HG02885 (cell line): ENCODE results near the gene ZNF277.

Experiments used
- ATAC-seq: cut with Tn5 transposase; IDR thresholded peaks from one replicate; pipeline ENCODE4 v1.9.1; 2021; ENCODE audit warnings: mild to moderate bottlenecking; ENCODE audit not compliant: unreplicated experiment, poor library complexity

Gene ZNF277

DNA sequence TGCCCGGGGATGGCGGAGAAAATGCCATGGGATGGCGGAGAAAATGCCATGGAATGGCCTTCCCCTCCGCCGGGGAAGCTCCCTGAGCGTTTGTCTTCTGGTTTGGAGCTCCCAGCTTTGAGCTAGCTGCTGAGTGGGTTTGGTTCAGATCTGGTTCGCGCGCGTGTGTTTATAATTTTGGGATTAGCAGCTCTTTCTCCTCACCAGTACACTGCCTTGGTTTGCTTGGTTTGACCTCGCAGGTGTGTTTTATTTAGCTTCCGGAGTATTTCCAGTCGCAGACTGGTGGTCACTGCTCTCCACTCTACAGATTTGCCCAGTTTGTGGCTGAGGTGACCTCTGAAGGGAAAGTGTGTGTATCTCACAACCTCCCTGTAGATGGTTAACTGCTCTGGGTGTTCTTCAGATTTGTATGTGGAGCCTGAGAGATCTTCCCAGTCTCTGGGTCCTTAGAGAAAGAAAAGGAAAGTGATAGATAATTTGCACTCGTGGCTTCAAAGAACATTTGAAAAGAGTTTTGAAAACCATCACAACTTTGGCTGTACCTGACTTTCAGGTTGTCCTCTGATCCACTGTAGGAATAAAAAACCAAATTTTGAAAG is 597 bp downstream of the ZNF277 start:
- no peak for ATAC-seq

DNA sequence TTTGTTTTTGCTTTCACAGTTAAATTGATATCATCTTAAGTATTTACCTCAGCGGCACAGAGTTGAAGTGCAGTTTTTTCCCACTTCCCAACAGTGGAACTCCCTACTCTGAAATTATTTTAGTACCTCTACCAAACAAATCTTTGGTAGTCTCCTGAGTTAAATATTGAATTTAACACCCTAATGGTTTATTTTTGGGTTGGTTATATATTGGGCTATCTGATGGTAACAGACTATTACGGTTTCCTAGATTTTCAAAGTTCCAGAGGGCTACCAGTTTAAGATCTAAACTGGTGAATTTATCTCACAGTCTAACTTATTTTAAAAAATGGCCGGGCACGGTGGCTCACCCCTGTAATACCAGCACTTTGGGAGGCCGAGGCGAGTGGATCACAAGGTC is 1.3 kb downstream of the ZNF277 start:
- no peak for ATAC-seq

DNA sequence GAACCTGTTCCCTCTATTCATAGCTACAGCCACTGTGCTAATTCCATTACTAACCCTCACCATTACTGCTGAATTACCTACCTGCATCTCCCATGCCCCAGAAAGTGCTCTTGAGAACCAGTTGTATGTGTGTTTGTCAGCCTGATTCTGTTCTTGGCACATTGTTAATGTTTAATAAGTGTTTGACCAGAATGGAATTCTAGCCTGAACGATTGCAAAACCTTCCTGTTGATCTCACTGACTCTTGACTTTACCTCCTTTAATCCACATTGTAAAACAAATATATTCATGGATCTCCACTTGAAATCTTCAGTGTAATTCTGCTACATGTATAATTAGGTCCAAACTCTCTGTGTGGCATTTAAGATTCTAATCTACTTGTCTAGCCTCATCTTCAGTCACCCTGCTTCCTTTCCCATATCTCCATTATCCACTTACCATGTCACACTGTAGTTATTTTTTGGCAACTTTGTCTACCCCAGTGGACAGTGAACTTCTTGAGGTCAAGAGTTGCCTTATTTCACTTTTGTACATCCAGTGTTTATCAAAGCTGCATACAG is 4.9 kb downstream of the ZNF277 start:
- no peak for ATAC-seq

DNA sequence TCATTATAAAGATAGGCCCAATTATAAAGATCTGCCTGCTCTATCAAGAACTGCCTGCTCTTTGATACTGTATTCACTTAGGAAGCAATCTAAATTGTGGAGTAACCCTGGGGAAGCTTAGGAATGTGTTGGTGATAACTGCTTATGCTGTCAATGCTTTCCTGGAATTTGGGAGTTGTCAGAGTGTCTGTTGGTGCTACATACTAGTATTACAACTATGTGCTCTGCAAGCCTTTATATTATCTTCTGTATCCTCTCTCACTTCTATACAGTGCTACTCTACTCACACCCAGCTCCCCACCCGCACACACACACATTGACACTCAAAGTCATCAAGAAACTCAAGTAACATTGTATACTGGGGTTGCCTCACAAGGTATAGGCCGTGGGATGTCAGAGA is 6.1 kb downstream of the ZNF277 start:
- ATAC-seq: no peak

DNA sequence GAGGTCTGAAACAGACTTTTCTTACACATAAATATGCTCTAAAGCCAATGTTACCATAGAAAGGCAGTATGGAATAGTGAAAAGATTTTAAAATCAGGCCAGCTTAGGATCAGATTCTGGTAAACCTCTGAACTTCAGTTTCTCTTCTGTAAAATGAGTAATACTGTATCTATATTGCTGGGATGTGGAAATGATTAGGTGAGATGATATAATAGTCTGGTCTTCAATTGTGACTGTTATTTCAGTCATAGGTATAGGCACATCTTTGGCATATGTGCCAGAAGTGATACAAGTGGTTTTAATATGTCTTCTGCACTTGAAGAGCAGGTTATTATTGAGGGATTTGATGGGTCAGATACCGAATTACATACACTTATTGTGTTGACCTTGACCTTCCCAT is 7.2 kb downstream of the ZNF277 start:
- no peak for ATAC-seq

DNA sequence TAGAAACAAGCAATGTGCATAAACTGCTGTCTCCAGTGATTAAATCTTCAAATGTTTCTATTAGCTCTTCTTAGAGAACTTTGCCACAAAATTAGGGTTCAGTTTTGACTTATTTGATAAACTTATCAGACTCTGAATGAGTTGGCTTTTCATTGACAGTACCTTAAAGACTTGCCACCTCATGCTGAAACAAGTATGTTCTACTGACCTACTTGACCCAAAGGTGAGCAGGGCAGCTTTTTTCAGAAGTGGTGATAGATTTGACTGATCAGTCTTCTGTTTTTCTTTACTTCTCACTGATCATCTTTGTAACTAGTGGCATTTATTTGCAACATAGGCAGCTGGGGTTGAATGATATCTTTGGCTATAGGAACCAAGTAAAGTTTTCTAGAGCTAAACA is 7.8 kb downstream of the ZNF277 start:
- ATAC-seq: no peak

DNA sequence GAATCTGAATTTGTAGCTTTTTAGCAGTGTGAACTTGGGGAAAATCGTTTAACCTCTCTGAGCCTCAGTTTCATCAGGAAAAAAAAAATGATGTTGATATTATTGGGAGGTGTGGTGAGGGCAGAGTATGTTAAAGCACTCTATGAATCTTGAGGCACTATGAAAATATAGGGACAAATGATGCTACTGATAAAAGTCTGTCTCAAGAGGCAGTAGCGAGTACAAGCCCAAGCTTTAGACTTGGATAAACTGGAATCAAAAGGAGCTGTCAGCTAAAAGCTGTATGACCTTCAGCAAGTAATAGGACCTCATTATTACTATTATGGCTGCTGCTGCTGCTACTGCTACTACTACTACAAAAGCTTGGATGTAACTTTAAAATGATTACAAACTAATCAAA is 8.4 kb downstream of the ZNF277 start:
- no peak for ATAC-seq

DNA sequence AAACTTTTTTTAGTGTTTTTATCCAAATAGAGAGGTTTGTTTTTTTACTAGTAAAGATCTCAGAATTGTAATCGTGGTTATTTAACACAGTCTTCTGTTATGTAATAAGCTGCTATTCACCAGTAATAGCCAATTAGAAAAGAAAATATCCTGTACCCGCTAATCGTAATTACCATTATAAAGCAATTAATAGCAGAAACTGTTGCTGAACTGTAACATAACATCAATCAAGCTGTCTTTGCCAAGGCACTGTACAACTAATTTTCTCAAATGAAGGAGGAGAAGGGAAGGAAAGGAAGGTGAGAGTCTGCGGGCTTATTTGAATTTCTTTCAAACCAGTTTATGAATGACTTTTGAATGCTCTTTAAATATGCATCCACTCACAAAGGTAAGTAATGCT is 9.3 kb downstream of the ZNF277 start:
- no peak for ATAC-seq

DNA sequence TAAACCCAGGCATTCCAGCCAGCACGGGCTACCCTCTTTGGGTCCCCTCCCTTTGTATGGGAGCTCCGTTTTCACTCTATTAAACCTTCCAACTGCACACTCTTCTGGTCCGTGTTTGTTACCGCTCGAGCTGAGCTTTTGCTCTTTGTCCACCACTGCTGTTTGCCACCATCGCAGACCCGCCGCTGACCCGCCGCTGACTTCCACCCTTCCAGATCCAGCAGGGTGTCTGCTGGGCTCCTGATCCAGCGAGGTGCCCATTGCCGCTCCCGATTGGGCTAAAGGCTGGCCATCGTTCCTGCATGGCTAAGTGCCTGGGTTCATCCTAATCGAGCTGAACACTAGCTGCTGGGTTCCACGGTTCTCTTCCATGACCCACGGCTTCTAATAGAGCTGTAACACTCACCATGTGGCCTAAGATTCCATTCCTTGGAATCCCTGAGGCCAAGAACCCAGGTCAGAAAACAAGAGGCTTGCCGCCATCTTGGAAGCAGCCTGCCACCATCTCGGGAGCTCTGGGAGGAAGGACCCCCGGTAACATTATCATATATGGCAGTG is 14.5 kb downstream of the ZNF277 start:
- no peak for ATAC-seq

DNA sequence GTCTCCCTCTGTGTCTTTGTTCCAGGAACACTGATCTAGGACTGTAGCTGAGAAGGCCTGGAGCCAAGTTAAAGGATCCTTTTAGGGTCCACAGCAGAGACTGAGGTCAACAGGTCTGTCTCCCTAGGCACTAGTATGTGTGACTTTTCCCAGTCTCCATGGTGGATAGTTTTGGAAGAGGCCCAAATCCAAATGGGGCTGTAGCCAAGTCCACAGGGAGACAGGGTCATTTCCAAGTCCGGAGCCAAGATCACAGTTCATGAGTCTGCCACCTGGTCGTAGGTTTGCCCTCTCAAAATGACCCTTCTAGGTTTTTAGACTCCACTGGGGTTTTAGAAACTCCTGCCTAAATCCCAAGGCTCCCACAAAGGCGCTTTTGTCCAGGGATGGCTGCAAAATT is 16.8 kb downstream of the ZNF277 start:
- ATAC-seq: no peak

DNA sequence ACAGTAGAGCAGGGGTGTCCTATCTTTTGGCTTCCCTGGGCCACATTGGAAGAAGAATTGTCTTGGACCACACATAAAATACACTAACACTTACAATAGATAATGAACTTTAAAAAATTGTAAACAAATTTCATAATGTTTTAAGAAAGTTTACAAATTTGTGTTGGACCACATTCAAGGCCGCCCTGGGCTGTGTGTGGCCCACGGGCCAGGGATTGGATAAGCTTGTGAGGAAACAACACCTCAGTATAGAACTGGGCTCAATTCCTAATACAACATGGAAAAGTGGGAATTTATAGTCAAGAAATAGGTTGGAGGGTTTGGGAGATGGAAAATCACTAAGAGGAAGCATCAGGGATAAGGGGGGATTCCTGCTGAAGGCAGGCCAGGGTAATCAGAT is 17.7 kb downstream of the ZNF277 start:
- no peak for ATAC-seq

DNA sequence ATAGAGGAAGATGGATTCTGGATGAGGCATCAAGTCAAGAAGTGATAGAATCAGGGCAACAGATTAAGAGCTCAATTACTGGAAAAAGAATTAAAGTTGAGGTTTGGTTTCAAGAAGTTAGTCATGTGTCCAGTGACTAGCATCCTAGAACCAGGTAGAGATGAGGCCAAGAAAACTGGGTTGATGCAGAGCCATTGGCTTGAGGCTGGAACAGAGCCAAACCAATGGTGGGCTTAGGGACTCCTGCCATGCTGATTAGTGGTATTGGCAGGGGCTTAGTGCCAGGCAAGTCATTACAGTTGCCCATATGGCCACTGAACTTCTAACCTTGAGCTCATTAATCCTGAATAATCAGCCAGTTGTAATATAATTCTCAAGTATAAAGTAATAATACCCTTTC is 18.5 kb downstream of the ZNF277 start:
- no peak for ATAC-seq

DNA sequence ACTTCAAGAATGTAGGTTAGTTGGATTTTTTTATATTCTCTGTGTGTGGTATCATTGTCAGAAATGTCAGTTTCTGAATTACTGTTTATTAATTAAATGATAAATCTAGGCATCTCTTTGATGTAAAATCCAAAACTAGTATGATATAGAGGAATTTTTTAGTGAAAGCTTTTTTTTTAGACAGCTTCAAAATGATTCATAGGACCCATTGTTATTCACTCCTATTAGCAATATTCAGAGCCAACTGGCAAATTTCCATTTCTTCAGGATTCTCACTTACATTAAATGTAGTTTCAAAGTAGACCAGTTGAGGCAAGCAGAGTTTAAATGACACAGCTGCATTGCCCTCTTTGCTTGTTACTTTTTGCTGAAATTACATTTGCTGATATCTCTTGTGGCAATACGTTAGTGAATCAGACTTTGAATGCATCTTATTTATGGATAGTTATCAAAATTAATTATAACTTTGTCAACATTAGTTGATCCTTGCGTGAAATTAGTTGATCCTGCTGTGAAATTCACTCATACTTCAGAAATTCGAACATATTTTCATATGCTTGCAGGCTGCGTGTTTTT is 20.3 kb downstream of the ZNF277 start:
- ATAC-seq: no peak

DNA sequence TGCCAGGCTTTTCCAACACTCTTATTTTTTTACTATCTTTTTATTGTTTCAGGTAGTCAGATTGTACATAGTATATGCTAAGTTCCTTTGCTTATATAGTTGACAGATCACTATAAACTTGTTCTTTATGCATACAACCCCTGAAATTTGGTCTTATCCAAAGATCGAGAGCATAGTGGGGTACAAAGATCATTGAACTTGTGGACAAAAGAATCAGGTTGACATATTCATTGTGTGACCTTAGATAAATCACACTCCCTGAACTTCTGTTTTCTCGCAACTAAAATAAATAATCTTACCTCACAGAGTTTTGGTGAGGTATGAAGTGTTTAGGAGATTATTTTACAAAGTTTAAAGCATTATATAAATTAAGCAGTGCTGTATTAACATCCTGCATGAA is 22.1 kb downstream of the ZNF277 start:
- ATAC-seq: no peak

DNA sequence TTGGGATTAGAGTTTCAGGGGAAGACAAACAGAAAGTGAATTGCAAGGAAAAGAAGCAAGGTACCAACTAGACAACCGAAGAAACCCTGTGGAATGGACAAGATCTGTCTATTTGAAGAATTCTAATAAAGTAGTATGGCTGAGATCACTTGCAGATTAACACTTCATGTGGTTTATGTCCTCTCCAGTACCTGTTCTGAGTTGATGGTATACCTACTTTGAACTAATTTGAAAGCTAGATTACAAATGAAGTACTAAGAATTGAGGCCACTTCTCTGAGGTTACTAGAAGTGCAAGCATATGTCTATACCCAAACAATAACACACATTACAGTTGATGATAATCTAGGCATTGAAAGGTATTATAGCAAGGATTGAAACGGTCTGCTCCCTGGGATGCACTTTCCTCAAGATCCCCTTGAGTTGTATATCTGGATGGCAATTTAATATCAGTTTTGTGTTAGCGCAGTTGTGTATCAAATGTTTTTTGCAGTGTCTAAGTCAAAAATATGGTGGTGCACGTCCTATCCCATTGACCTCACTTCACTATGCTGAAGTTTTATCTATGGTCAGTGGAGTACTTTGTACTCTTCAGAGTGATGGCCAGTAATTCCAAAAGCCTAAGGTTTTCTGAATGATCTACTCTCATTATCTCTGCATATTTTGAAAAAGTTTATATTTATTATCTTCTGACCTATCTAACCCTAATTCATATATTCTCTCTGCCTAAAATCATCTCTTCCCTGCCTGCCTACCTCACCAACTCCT is 25.9 kb downstream of the ZNF277 start:
- ATAC-seq: no peak

DNA sequence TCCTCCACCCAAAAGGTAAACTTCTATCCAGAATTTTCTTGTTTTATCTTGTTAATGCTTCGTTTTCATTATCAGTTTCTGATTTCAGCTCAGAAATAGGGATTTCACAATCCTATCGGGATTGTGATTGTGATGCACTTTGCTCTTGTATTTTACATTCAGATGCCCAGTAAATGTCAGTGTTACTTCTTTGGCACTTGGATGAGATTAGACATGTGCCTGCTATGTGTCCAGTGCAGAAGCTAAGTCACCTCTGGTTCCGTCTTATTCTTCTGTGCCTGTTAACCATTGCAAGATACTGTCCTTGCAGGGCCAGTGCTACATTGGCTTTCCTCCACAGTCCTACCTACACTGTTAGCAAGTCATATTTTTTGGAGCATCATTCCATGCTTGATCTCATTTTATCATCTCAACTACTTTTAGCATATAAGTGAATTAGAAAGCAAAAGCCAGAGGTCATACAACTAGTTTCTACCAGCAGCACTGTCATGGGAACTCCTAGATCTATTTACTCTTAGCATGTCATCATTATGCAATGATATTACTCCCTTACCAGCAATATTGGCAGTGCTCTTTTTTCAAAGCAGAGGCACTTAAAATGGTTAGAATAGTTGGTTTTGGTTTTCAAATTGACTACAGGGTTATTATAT is 26.7 kb downstream of the ZNF277 start:
- no peak for ATAC-seq

DNA sequence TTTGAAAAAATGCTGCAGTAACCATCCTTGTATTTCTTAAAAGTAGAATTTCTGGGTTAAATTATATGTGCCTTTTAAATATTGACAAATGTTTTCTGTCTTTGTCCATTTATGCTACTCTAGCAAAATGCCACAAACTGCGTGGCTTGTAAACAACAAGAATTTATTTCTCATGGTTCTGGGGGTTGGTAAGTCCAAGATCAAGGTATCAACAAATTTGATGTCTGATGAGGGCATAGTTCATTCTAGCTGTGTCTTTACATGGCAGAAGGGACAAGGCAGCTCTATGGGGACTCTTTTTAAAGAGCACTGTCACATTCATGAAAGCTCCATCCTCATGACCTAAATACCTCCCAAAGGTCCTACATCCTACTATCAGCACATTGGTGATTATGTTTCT is 27.7 kb downstream of the ZNF277 start:
- no peak for ATAC-seq

DNA sequence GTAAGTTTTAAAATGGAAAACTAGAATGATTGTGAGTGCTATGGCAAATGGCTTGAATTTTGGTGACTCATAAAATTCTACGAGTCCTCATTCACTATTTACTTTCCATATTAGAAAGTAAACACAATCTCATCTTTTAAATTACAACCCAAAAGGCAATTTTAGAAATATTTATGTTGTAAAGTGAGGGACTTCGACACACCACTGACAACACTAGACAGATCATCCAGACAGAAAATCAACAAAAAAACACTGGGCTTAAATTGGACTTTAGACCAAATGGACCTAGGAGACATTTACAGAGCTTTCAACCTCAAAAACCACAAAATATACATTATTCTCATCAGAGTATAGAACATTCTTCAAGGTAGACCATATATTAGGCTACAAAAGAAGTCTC is 30.1 kb downstream of the ZNF277 start:
- no peak for ATAC-seq

DNA sequence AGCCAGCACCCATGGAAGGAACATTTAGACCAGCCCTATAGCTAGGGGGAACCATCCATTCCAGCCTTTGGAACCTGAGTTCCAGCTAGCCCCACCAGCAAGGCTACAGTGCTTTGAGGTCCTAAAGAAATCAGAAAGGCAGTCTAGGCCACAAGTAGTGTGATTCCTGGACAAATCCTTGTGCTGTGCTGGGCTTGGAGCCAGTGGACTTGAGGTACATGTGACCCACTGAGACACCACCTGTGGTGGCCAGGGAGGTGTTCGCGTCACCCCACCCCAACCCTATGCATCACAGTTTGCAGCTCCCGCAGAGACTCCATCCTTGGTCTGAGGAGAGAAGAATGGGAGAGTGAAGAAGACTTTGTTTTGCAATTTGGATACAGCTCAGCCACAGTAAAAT is 31.8 kb downstream of the ZNF277 start:
- no peak for ATAC-seq

DNA sequence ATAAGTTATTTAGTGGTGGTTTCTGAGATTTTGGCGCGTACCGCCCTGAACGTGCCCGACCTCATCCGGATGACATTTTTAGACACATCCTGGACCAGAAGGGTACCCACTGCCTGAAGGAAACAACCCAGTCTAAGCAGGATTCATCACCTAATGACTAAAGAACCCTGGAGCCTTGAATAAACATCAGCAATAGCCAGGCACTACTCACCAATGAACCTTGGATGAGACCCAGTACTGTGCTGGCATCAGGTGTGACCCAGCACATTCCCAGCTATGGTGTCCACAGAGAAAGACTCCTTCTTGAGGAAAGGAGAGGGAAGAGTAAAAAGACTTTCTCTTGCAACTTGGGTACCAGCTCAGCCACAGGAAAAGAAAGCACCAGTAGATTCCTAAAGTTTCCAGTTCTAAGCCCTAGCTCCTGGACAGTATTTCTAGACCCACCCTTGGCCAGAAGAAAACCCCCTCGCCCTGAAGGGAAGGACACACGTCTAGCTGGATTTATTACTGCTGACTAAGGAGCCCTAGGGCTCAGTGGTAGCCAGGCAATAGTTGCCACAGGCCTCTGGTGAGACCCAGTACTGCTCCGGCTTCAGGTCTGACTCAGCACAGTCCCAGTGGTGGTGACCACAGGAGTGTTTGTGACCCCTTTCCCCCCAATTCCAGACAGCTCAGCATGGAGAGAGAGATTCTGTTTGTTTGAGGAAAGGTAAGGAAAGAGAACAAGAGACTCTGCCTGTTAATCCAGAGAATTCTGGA is 32.5 kb downstream of the ZNF277 start:
- no peak for ATAC-seq
